Keratinocyte (primary cell): ENCODE data around the gene JOSD1. TPM values are rescaled to one million over a fixed set of nuclear protein-coding genes. Genes with fewer than 3 reads are reported as not detected.

Experiments
- DNase-seq: peaks from one replicate; pipeline ENCODE4 v3.0.0-alpha.2; 2011; ENCODE audit warnings: low read depth, missing footprints, low spot score
- FAIRE-seq: peaks from 2 replicates; lab custom pipeline; 2011; peaks lifted over from hg19 to GRCh38; lab: Jason Lieb, UNC
- H2AFZ ChIP-seq: 2 replicates; pipeline ENCODE4 v1.6.0; 2012; ENCODE audit warnings: low read length, control low read depth, inconsistent platforms; ENCODE audit not compliant: control insufficient read depth
- H3K27ac ChIP-seq: 2 replicates; pipeline ENCODE4 v1.5.1; 2011; ENCODE audit warnings: low read length; ENCODE audit not compliant: control insufficient read depth, insufficient read depth
- H3K27me3 ChIP-seq: 3 replicates; pipeline ENCODE4 v1.6.0; 2011; ENCODE audit warnings: low read length; ENCODE audit not compliant: control insufficient read depth, insufficient read depth; ENCODE audit errors: extremely low read depth
- H3K36me3 ChIP-seq, 2 experiments: 2 replicates in 1 of 2; 3 replicates in 1 of 2; pipeline ENCODE4 v1.5.1; 2011; ENCODE audit warnings: low read length in 2 of 2, mild to moderate bottlenecking in 1 of 2; ENCODE audit not compliant: control insufficient read depth in 2 of 2, insufficient read depth in 2 of 2; ENCODE audit errors: extremely low read depth in 1 of 2
- H3K4me1 ChIP-seq: 3 replicates; pipeline ENCODE4 v1.5.1; 2011; ENCODE audit warnings: low read length; ENCODE audit not compliant: control insufficient read depth, insufficient read depth; ENCODE audit errors: extremely low read depth
- H3K4me2 ChIP-seq: 3 replicates; pipeline ENCODE4 v1.6.0; 2011; ENCODE audit warnings: low read depth, low read length; ENCODE audit not compliant: control insufficient read depth, insufficient read depth; ENCODE audit errors: extremely low read depth
- H3K4me3 ChIP-seq, 3 experiments: fragments of 200-600 bp in 1 of 3; sonication (generic) in 1 of 3; 2 replicates in 2 of 3; 3 replicates in 1 of 3; pipeline ENCODE4 v1.5.1; 2011 to 2016; ENCODE audit warnings: low read length in 3 of 3, mild to moderate bottlenecking in 3 of 3, control low read depth in 2 of 3, inconsistent platforms in 1 of 3, low read depth in 1 of 3, mixed read lengths in 1 of 3, mixed run types in 1 of 3, moderate library complexity in 1 of 3; ENCODE audit not compliant: control insufficient read depth in 2 of 3, insufficient read depth in 2 of 3; ENCODE audit errors: extremely low read depth in 1 of 3
- H3K79me2 ChIP-seq: 2 replicates; pipeline ENCODE4 v1.6.0; 2012; ENCODE audit warnings: low read length; ENCODE audit not compliant: control insufficient read depth, insufficient read depth
- H3K9ac ChIP-seq: 3 replicates; pipeline ENCODE4 v1.6.0; 2011; ENCODE audit warnings: low read length; ENCODE audit not compliant: control insufficient read depth, insufficient read depth; ENCODE audit errors: extremely low read depth
- H3K9me1 ChIP-seq: 3 replicates; pipeline ENCODE4 v1.6.0; 2011; ENCODE audit warnings: low read length; ENCODE audit not compliant: control insufficient read depth, insufficient read depth; ENCODE audit errors: extremely low read depth
- H3K9me3 ChIP-seq: 2 replicates; pipeline ENCODE4 v1.5.1; 2012; ENCODE audit warnings: low read depth, low read length; ENCODE audit not compliant: control insufficient read depth
- H4K20me1 ChIP-seq: 3 replicates; pipeline ENCODE4 v1.6.0; 2011; ENCODE audit warnings: low read length; ENCODE audit not compliant: control insufficient read depth, insufficient read depth; ENCODE audit errors: extremely low read depth
- CTCF ChIP-seq, 3 experiments: IDR thresholded peaks in 1 of 3; conservative IDR thresholded peaks in 1 of 3; optimal IDR thresholded peaks in 1 of 3; 2 replicates in 2 of 3; 3 replicates in 1 of 3; pipeline versions ENCODE3 to v1.5.1; 2011; ENCODE audit warnings: low read length in 3 of 3, mild to moderate bottlenecking in 3 of 3, moderate library complexity in 2 of 3, control low read depth in 1 of 3, inconsistent platforms in 1 of 3; ENCODE audit not compliant: insufficient read depth in 2 of 3; ENCODE audit errors: extremely low read depth in 1 of 3
- EZH2 ChIP-seq: IDR thresholded peaks from one replicate; pipeline ENCODE4 v1.6.1; 2012; ENCODE audit warnings: inconsistent platforms, mild to moderate bottlenecking, low read length, moderate library complexity
- dilution Hi-C: fragments of 300-500 bp; cut with MboI; formaldehyde crosslinking; loops from one replicate; pipeline ENCODE4 v1.7.0; 2020; ENCODE audit warnings: low sequenced_read_pairs; ENCODE audit not compliant: extremely low pct_ligation_motif_present
- polyA plus RNA-seq, 5 experiments: library from polyadenylated mRNA; depleted of rRNA in 3 of 5; stranded (reverse) in 3 of 5; stranded (forward) in 1 of 5; unstranded in 1 of 5; fragments of >200 nt; gene quantifications; 1 replicate in 1 of 5; 2 replicates in 3 of 5; 3 replicates in 1 of 5; pipeline versions ENCODE4 v1.2.1 to v1.2.3, GENCODE V29; 2011 to 2012; ENCODE audit warnings: missing spikeins in 2 of 5, low read depth in 1 of 5, low replicate concordance in 1 of 5

JOSD1 gene
- polyA plus RNA-seq, 1 donor (not counting 4 experiments of a cell fraction or from before 2014, with no cell fraction given): 32.6 TPM

GRCh38 chr22:38735465-38736256, 34.9 kb upstream of the JOSD1 start:
- FAIRE-seq: no peak
- no peak overlapping the region for H3K4me3 ChIP-seq
- no peak overlapping the region for H3K9ac ChIP-seq

GRCh38 chr22:38735126-38735464, 34.4 kb upstream of the JOSD1 start:
- Histone ChIP-seq H3K36me3 (peaks cover 41 to 59% of the 10 kb centered on the region in 2 experiments), H3K4me3 (no peak overlapping the region), H3K4me1 (peaks cover 23% of the 10 kb centered on the region), H2AFZ (no peak overlapping the region), H3K9me1 (no peaks in the 10 kb centered on the region), H3K9ac (no peak overlapping the region), H3K27ac (no peak overlapping the region), H3K4me2 (no peak overlapping the region), H4K20me1 (peaks cover 2% of the 10 kb centered on the region), H3K27me3 (no peaks in the 10 kb centered on the region), H3K79me2 (no peaks in the 10 kb centered on the region), H3K9me3 (no peaks in the 10 kb centered on the region)
- dilution Hi-C loops: no loop called here
- DNase-seq: no peak
- TF ChIP-seq CTCF (optimal IDR thresholded peaks at IDR 0.05 in 1 of 3, IDR thresholded peaks at IDR 0.05 in 1 of 3, conservative IDR thresholded peaks at IDR 0.05 in 1 of 3; ENCODE audit: extremely low read depth in 1 of 3, insufficient read depth in 2 of 3, low read length in 3 of 3): no peak
- TF ChIP-seq EZH2: no peak
- no peak for FAIRE-seq

More at GRCh38 chr22:38735465-38736256, 34.9 kb upstream of the JOSD1 start:
- dilution Hi-C loops: no loop called here
- no peaks in the 10 kb centered on the region for H3K79me2 ChIP-seq
- no peak overlapping the region for H2AFZ ChIP-seq
- H3K36me3 ChIP-seq: peaks cover 40 to 59% of the 10 kb centered on the region in 2 experiments
- H3K27me3 ChIP-seq: no peaks in the 10 kb centered on the region
- no peaks in the 10 kb centered on the region for H3K9me1 ChIP-seq
- TF ChIP-seq EZH2: no peak
- no peak for TF ChIP-seq CTCF (optimal IDR thresholded peaks at IDR 0.05 in 1 of 3, IDR thresholded peaks at IDR 0.05 in 1 of 3, conservative IDR thresholded peaks at IDR 0.05 in 1 of 3; ENCODE audit: extremely low read depth in 1 of 3, insufficient read depth in 2 of 3, low read length in 3 of 3)
- no peaks in the 10 kb centered on the region for H3K9me3 ChIP-seq
- no peak overlapping the region for H3K27ac ChIP-seq
- no peak overlapping the region for H3K4me2 ChIP-seq
- H4K20me1 ChIP-seq: peaks cover 2% of the 10 kb centered on the region
- H3K4me1 ChIP-seq: peaks cover 23% of the 10 kb centered on the region
- no peak for DNase-seq
